DND-41 (cell line): ENCODE data around the gene AHNAK.

Experiments
- ATAC-seq: fragments of 200-7000 bp; cut with Tn5 transposase; 3 replicates; pipeline ENCODE4 v1.9.1; 2021; ENCODE audit warnings: low read depth; ENCODE audit not compliant: insufficient read depth
- DNase-seq: peaks from one replicate; pipeline ENCODE4 v3.0.0-alpha.2; 2020
- H2AFZ ChIP-seq: 2 replicates; pipeline ENCODE4 v1.6.0; 2012; ENCODE audit warnings: low read depth, low read length
- H3K27ac ChIP-seq: 2 replicates; pipeline ENCODE4 v1.5.1; 2012; ENCODE audit warnings: low read length, inconsistent platforms
- H3K27me3 ChIP-seq: fragments of 200-600 bp; sonication (generic); 2 replicates; pipeline ENCODE4 v1.6.0; 2012; ENCODE audit warnings: low read length, mild to moderate bottlenecking, inconsistent platforms; ENCODE audit not compliant: insufficient read depth, poor library complexity
- H3K36me3 ChIP-seq: 2 replicates; pipeline ENCODE4 v1.5.1; 2012; ENCODE audit warnings: low read length, inconsistent platforms; ENCODE audit not compliant: insufficient read depth
- H3K4me1 ChIP-seq: 2 replicates; pipeline ENCODE4 v1.5.1; 2012; ENCODE audit warnings: mild to moderate bottlenecking, low read length; ENCODE audit not compliant: insufficient read depth
- H3K4me2 ChIP-seq: 2 replicates; pipeline ENCODE4 v1.6.0; 2012; ENCODE audit warnings: mild to moderate bottlenecking, moderate library complexity, low read length, inconsistent platforms; ENCODE audit not compliant: insufficient read depth
- H3K4me3 ChIP-seq, 2 experiments: fragments of 200-600 bp in 1 of 2; shearing (Covaris generic) in 1 of 2; 2 replicates each; pipeline ENCODE4 v1.5.1; 2012 to 2016; ENCODE audit warnings: inconsistent platforms in 2 of 2, low read length in 2 of 2, mild to moderate bottlenecking in 2 of 2, low read depth in 1 of 2, moderate library complexity in 1 of 2
- H3K79me2 ChIP-seq: 2 replicates; pipeline ENCODE4 v1.6.0; 2012; ENCODE audit warnings: low read length, inconsistent platforms; ENCODE audit not compliant: insufficient read depth
- H3K9ac ChIP-seq: 2 replicates; pipeline ENCODE4 v1.6.0; 2012; ENCODE audit warnings: low read depth, mild to moderate bottlenecking, inconsistent platforms, low read length, moderate library complexity
- H3K9me3 ChIP-seq: 2 replicates; pipeline ENCODE4 v1.5.1; 2012; ENCODE audit warnings: low read length, moderate library complexity, mild to moderate bottlenecking, inconsistent platforms; ENCODE audit not compliant: insufficient read depth, severe bottlenecking
- H4K20me1 ChIP-seq: 2 replicates; pipeline ENCODE4 v1.6.0; 2012; ENCODE audit warnings: low read length; ENCODE audit not compliant: insufficient read depth
- CTCF ChIP-seq: IDR thresholded peaks from 2 replicates; pipeline ENCODE4 v1.5.1; 2012; ENCODE audit warnings: borderline replicate concordance, low read length, moderate library complexity, mild to moderate bottlenecking; ENCODE audit not compliant: poor library complexity, severe bottlenecking; ENCODE audit errors: extremely low read depth
- EZH2 ChIP-seq: IDR thresholded peaks from 3 replicates; pipeline ENCODE4 v1.6.1; 2012; ENCODE audit warnings: borderline replicate concordance, low read depth, mild to moderate bottlenecking, moderate library complexity, low read length, inconsistent platforms; ENCODE audit not compliant: severe bottlenecking

AHNAK gene

GRCh38 chr11:62462508-62462892 is 84.1 kb downstream of the AHNAK start:
- Histone ChIP-seq H3K36me3 (no peaks in the 10 kb centered on the region), H4K20me1 (no peaks in the 10 kb centered on the region), H2AFZ (no peak overlapping the region), H3K9ac (no peak overlapping the region), H3K4me1 (no peaks in the 10 kb centered on the region), H3K79me2 (no peaks in the 10 kb centered on the region), H3K27me3 (peaks cover 9% of the 10 kb centered on the region), H3K4me2 (no peak overlapping the region), H3K27ac (no peak overlapping the region), H3K9me3 (no peaks in the 10 kb centered on the region), H3K4me3 (no peak overlapping the region)
- TF ChIP-seq EZH2, result no peak
- no peak for TF ChIP-seq CTCF
- no peak for ATAC-seq
- no peak for DNase-seq

DNA sequence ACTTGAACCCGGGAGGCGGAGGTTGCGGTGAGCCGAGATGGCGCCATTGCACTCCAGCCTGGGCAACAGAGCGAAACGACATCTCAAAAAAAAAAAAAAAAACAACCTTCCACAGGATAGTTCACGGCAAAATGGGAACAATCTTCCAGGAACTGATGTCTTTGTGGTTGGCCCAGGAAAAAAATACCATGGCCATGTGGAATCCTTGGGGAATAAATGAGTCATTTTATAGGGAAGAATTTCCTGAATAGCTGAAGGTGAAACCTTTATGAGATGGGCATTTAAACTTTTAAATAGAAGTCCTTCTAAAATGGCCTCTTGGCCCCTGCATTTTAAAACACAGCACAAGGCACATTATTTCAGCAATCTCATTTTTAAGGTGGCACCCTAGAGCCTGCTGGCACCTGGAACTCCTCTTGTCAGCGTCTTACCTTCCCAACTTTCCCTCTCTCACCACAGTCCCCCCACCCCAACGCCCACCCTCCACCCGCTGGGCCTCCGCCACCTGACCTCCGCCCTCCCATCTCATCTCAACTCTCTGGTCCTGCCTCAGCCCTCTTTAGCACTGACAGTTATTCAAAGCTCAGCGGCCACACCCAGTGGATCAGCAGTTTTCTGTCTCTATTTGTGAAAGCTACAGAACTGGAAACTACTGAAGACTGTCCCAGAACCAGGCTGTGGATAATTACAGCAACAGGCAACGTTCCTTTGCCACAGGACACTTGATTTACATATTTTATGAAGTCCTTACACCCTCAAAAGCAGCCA is 84.7 kb downstream of the AHNAK start:
- Histone ChIP-seq H3K9me3 (no peaks in the 10 kb centered on the region), H3K27me3 (peaks cover 9% of the 10 kb centered on the region), H3K27ac (no peak overlapping the region), H3K79me2 (no peaks in the 10 kb centered on the region), H3K4me1 (no peaks in the 10 kb centered on the region), H2AFZ (no peak overlapping the region), H3K4me2 (no peak overlapping the region), H3K9ac (no peak overlapping the region), H3K36me3 (no peaks in the 10 kb centered on the region), H3K4me3 (no peak overlapping the region), H4K20me1 (no peaks in the 10 kb centered on the region)
- no peak for ATAC-seq
- no peak for DNase-seq
- TF ChIP-seq CTCF (no peak), EZH2 (no peak)

- no peak overlapping the region for H3K9ac ChIP-seq
- no peaks in the 10 kb centered on the region for H4K20me1 ChIP-seq
- no peaks in the 10 kb centered on the region for H3K36me3 ChIP-seq
- no peak overlapping the region for H3K4me3 ChIP-seq
- H3K4me1 ChIP-seq, result no peaks in the 10 kb centered on the region
- H3K27me3 ChIP-seq, result peaks cover 9% of the 10 kb centered on the region
- no peaks in the 10 kb centered on the region for H3K79me2 ChIP-seq
- no peak overlapping the region for H3K27ac ChIP-seq
- H3K4me2 ChIP-seq, result no peak overlapping the region
- ATAC-seq, result no peak
- H2AFZ ChIP-seq, result no peak overlapping the region
- DNase-seq, result no peak
- TF ChIP-seq EZH2 (no peak), CTCF (no peak)
- no peaks in the 10 kb centered on the region for H3K9me3 ChIP-seq
These were observed 87.5 kb downstream of the AHNAK start for GRCh38 chr11:62459080-62459479.
